ENCODE results near the gene LINGO3.

DNA sequence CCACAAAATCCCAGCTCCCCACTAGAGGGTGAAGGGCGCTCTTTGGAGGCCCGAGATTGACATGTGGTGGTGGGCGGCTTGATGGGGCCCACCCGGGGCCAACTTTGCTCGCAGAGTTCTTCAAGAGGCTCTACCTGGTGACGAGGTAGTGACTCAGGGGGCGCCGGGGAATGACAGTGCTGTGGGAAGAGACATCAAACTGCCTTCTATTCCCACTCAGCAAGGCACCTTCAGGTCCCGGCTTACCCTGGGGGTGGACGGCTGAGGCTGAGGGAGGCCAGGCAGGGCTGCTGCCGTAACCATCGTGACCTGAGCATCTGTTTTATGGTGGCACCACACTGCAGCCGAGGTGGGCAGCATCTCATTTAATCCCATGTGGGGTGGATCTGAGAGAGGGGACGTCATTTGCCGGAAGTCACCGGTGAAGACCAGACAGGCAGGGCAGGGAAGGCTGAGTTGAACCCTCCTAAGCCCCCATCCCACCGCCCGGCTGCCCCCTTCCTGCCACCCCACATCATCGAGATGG, 1.6 kb downstream of the LINGO3 start:
- TF ChIP-seq, protein P1, sequence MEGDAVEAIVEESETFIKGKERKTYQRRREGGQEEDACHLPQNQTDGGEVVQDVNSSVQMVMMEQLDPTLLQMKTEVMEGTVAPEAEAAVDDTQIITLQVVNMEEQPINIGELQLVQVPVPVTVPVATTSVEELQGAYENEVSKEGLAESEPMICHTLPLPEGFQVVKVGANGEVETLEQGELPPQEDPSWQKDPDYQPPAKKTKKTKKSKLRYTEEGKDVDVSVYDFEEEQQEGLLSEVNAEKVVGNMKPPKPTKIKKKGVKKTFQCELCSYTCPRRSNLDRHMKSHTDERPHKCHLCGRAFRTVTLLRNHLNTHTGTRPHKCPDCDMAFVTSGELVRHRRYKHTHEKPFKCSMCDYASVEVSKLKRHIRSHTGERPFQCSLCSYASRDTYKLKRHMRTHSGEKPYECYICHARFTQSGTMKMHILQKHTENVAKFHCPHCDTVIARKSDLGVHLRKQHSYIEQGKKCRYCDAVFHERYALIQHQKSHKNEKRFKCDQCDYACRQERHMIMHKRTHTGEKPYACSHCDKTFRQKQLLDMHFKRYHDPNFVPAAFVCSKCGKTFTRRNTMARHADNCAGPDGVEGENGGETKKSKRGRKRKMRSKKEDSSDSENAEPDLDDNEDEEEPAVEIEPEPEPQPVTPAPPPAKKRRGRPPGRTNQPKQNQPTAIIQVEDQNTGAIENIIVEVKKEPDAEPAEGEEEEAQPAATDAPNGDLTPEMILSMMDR (IDR thresholded peaks at IDR 0.05) = no peak
- no peak for TF ChIP-seq POLR2A (IDR thresholded peaks at IDR 0.05)
